Fibroblast of lung (primary cell): ENCODE data around the gene CALHM5.

Source experiments
- CTCF ChIP-seq, 2 donors: IDR thresholded peaks in 1 of 2; conservative IDR thresholded peaks in 1 of 2; 1 replicate in 1 of 2; 2 replicates in 1 of 2; pipeline ENCODE4 v1.5.1; 2011 to 2012; ENCODE audit warnings: low read length in 2 of 2, control low read depth in 1 of 2, inconsistent platforms in 1 of 2, low read depth in 1 of 2, mild to moderate bottlenecking in 1 of 2
- EZH2 ChIP-seq: IDR thresholded peaks from 2 replicates; pipeline ENCODE4 v1.5.1; 2012; ENCODE audit warnings: low read length, control low read depth, mild to moderate bottlenecking; ENCODE audit errors: missing control alignments

DNA sequence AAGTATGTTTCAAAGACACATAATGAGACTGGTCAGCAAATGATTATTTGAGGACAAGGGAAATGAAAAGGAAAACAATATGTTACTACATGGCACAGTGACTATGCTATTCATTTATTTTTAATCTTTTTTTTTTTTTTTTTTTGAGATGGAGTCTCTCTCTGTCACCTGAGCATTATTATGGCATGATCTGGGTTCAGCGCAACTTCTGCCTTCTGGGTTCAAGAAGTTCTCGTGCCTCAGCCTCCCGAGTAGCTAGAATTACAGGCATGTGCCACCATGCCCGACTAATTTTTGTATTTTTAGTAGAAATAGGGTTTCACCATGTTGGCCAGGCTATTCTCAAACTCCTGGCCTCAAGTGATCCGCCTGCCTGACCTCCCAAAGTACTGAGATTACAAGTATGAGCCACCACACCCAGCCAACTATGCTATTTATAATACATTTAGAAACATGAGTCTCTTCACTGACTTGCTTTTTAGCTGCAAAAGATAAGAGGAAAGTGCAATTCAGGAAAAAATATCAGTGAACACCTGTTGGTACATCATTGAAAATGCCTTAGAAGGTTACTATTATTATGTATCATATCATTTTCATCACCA, 45.5 kb downstream of the CALHM5 start:
- TF ChIP-seq CTCF (conservative IDR thresholded peaks at IDR 0.05 in 1 of 2, IDR thresholded peaks at IDR 0.05 in 1 of 2; ENCODE audit: low read depth in 1 of 2, low read length in 2 of 2) = no peak
- no peak for TF ChIP-seq EZH2
